K562 (cell line): ENCODE data around the gene CCK. TPM values are rescaled to one million over a fixed set of nuclear protein-coding genes. Genes with fewer than 3 reads are reported as not detected.

ENCODE experiments used
- CBFA2T2 ChIP-seq: fragments of 450-650 bp; conservative IDR thresholded peaks from 2 replicates; pipeline ENCODE4 v1.6.1; 2017; ENCODE audit warnings: mild to moderate bottlenecking
- CHD2 ChIP-seq: IDR thresholded peaks from 2 replicates; pipeline ENCODE4 v1.6.1; 2011; ENCODE audit warnings: low read depth, low read length
- DDX20 ChIP-seq: fragments of 450-650 bp; IDR thresholded peaks from 2 replicates; pipeline ENCODE4 v1.6.1; 2016; ENCODE audit warnings: missing genetic modification characterization, low read depth, mild to moderate bottlenecking, missing compliant biosample characterization, moderate library complexity
- FOXK2 ChIP-seq, 2 experiments: fragments of 450-650 bp; IDR thresholded peaks in 1 of 2; conservative IDR thresholded peaks in 1 of 2; 2 replicates each; pipeline ENCODE4 v1.6.1; 2016; ENCODE audit warnings: low read depth in 2 of 2, mild to moderate bottlenecking in 1 of 2
- GATAD2A ChIP-seq: fragments of 450-650 bp; IDR thresholded peaks from 2 replicates; pipeline ENCODE4 v1.6.1; 2017
- HCFC1 ChIP-seq: IDR thresholded peaks from 2 replicates; pipeline ENCODE4 v1.6.1; 2012; ENCODE audit warnings: low read depth, low read length, improper control_type of control experiment
- HDAC3 ChIP-seq: fragments of 450-650 bp; IDR thresholded peaks from 2 replicates; pipeline ENCODE4 v1.6.1; 2018; ENCODE audit warnings: borderline replicate concordance, mild to moderate bottlenecking, moderate library complexity; ENCODE audit not compliant: partially characterized antibody
- LEF1 ChIP-seq: fragments of 450-650 bp; IDR thresholded peaks from 2 replicates; pipeline ENCODE4 v1.6.1; 2016; ENCODE audit warnings: mild to moderate bottlenecking
- NFIC ChIP-seq: fragments of 450-650 bp; IDR thresholded peaks from 2 replicates; pipeline ENCODE4 v1.6.1; 2017; ENCODE audit warnings: mild to moderate bottlenecking, inconsistent platforms
- PHF20 ChIP-seq: fragments of 450-650 bp; IDR thresholded peaks from 2 replicates; pipeline ENCODE4 v1.6.1; 2018; ENCODE audit not compliant: partially characterized antibody
- RB1 ChIP-seq: fragments of 450-650 bp; IDR thresholded peaks from 2 replicates; pipeline ENCODE4 v1.6.1; 2017; ENCODE audit warnings: low read depth, mild to moderate bottlenecking
- SNIP1 ChIP-seq: fragments of 450-650 bp; IDR thresholded peaks from 2 replicates; pipeline ENCODE4 v1.7.1; 2017; ENCODE audit warnings: low read depth, mild to moderate bottlenecking
- SRSF3 ChIP-seq: fragments of 200-400 bp; formaldehyde crosslinking; IDR thresholded peaks from 2 replicates; pipeline ENCODE4 v1.6.1; 2016; ENCODE audit warnings: mild to moderate bottlenecking, low read length, moderate library complexity; ENCODE audit not compliant: insufficient read depth
- TARDBP ChIP-seq: fragments of 450-650 bp; IDR thresholded peaks from 2 replicates; pipeline ENCODE4 v1.6.1; 2016
- polyA plus RNA-seq, 8 experiments: library from polyadenylated mRNA; depleted of rRNA in 4 of 8; stranded (reverse) in 5 of 8; unstranded in 3 of 8; fragments of >200 nt; fragmentation: Nextera tagmentation in 2 of 8; fragmentation: Illumina TruSeq in 1 of 8; extraction: Ambion mirVana in 2 of 8; extraction: Trizol in 1 of 8; gene quantifications; 2 replicates each; pipeline versions ENCODE4 v1.2.1 to v1.2.3, GENCODE V29; 2011 to 2014; ENCODE audit warnings: inconsistent platforms in 1 of 8, missing spikeins in 1 of 8
- total RNA-seq, 7 experiments: library from RNA; depleted of rRNA in 6 of 7; stranded (reverse); fragments of >200 nt in 6 of 7; fragmentation: Illumina TruSeq in 2 of 7; extraction: Trizol in 2 of 7; gene quantifications; 2 replicates each; pipeline versions ENCODE4 v1.2.1 to v1.2.3, GENCODE V29; 2011 to 2021; ENCODE audit warnings: low replicate concordance in 1 of 7
- TF ChIP-seq, protein P1 (sequence below): fragments of 150-350 bp; conservative IDR thresholded peaks from 2 replicates; pipeline ENCODE4 v1.6.1; 2014; ENCODE audit warnings: low read length
- TF ChIP-seq, protein P2 (sequence below): fragments of 250-450 bp; sonication (Bioruptor Pico); IDR thresholded peaks from 2 replicates; pipeline ENCODE4 v1.8.0; 2022; ENCODE audit warnings: moderate library complexity, mild to moderate bottlenecking, inconsistent platforms
- TF ChIP-seq, protein P3 (sequence below): fragments of 250-450 bp; sonication (Bioruptor Pico); IDR thresholded peaks from 2 replicates; pipeline ENCODE4 v1.4.0; 2020
- TF ChIP-seq, protein P4 (sequence below): fragments of 450-650 bp; conservative IDR thresholded peaks from 2 replicates; pipeline ENCODE4 v1.6.1; 2016; ENCODE audit warnings: missing genetic modification characterization, low read depth, mild to moderate bottlenecking, control low read depth, missing compliant biosample characterization
- TF ChIP-seq, protein P5 (sequence below): fragments of 450-650 bp; formaldehyde crosslinking; IDR thresholded peaks from 2 replicates; pipeline ENCODE4 v1.4.0; 2020; ENCODE audit warnings: mild to moderate bottlenecking, moderate library complexity
- TF ChIP-seq, protein P6 (sequence below): sonication (generic); formaldehyde crosslinking; IDR thresholded peaks from 2 replicates; pipeline ENCODE4 v1.8.0; 2022; ENCODE audit warnings: mild to moderate bottlenecking, missing genetic modification reagents, borderline replicate concordance

Gene CCK
- total and polyA plus RNA-seq, 9 of the 15 experiments (the other 6 are each of a cell fraction or from before 2014, with no cell fraction given), result not detected

DNA sequence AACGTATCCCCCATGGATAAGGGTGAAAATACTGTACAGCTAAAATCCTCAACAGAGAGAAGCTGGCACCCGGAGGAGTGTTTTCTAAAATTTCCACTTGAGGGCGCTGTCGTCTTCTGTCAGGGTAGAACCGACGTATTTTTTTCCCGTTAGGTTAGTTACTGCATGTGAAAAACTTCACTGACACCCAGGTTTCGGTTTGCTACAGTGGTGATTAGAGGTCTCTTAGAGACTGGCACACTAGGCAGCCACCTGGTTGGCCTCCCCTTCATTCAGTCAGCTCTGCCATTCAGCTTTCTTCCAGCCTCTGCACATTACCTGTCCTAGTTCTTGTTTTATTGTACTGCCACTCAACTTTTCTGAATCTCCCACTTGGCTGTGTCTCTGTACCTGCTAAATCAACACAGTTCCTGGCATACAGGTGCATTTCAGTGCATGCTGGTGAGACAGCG, 18.4 kb downstream of the CCK start (continued):
- TF ChIP-seq, protein P1, sequence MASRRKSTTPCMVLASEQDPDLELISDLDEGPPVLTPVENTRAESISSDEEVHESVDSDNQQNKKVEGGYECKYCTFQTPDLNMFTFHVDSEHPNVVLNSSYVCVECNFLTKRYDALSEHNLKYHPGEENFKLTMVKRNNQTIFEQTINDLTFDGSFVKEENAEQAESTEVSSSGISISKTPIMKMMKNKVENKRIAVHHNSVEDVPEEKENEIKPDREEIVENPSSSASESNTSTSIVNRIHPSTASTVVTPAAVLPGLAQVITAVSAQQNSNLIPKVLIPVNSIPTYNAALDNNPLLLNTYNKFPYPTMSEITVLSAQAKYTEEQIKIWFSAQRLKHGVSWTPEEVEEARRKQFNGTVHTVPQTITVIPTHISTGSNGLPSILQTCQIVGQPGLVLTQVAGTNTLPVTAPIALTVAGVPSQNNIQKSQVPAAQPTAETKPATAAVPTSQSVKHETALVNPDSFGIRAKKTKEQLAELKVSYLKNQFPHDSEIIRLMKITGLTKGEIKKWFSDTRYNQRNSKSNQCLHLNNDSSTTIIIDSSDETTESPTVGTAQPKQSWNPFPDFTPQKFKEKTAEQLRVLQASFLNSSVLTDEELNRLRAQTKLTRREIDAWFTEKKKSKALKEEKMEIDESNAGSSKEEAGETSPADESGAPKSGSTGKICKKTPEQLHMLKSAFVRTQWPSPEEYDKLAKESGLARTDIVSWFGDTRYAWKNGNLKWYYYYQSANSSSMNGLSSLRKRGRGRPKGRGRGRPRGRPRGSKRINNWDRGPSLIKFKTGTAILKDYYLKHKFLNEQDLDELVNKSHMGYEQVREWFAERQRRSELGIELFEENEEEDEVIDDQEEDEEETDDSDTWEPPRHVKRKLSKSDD, result no peak
- TF ChIP-seq, protein P2, sequence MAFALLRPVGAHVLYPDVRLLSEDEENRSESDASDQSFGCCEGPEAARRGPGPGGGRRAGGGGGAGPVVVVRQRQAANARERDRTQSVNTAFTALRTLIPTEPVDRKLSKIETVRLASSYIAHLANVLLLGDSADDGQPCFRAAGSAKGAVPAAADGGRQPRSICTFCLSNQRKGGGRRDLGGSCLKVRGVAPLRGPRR (CRISPR knock-in tag), result no peak
- TF ChIP-seq CHD2, result no peak
- no peak for TF ChIP-seq SRSF3
- no peak for TF ChIP-seq DDX20 (tag)
- TF ChIP-seq GATAD2A, result no peak
- 0 out of 2 replicates have a peak, but pooled peaks have one; percentile 31 for TF ChIP-seq RB1
- TF ChIP-seq FOXK2 (conservative IDR thresholded peaks at IDR 0.05 in 1 of 2, IDR thresholded peaks at IDR 0.05 in 1 of 2; ENCODE audit: low read depth in 2 of 2), result no peak
- no peak for TF ChIP-seq LEF1
- no peak for TF ChIP-seq CBFA2T2
- TF ChIP-seq, protein P3, sequence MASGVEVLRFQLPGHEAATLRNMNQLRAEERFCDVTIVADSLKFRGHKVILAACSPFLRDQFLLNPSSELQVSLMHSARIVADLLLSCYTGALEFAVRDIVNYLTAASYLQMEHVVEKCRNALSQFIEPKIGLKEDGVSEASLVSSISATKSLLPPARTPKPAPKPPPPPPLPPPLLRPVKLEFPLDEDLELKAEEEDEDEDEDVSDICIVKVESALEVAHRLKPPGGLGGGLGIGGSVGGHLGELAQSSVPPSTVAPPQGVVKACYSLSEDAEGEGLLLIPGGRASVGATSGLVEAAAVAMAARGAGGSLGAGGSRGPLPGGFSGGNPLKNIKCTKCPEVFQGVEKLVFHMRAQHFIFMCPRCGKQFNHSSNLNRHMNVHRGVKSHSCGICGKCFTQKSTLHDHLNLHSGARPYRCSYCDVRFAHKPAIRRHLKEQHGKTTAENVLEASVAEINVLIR (CRISPR knock-in tag), result no peak
- TF ChIP-seq TARDBP, result no peak
- TF ChIP-seq HDAC3, result no peak
- TF ChIP-seq, protein P4, sequence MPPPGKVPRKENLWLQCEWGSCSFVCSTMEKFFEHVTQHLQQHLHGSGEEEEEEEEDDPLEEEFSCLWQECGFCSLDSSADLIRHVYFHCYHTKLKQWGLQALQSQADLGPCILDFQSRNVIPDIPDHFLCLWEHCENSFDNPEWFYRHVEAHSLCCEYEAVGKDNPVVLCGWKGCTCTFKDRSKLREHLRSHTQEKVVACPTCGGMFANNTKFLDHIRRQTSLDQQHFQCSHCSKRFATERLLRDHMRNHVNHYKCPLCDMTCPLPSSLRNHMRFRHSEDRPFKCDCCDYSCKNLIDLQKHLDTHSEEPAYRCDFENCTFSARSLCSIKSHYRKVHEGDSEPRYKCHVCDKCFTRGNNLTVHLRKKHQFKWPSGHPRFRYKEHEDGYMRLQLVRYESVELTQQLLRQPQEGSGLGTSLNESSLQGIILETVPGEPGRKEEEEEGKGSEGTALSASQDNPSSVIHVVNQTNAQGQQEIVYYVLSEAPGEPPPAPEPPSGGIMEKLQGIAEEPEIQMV (tag), result no peak
- TF ChIP-seq PHF20, result no peak
- TF ChIP-seq SNIP1, result no peak
- TF ChIP-seq, protein P5, sequence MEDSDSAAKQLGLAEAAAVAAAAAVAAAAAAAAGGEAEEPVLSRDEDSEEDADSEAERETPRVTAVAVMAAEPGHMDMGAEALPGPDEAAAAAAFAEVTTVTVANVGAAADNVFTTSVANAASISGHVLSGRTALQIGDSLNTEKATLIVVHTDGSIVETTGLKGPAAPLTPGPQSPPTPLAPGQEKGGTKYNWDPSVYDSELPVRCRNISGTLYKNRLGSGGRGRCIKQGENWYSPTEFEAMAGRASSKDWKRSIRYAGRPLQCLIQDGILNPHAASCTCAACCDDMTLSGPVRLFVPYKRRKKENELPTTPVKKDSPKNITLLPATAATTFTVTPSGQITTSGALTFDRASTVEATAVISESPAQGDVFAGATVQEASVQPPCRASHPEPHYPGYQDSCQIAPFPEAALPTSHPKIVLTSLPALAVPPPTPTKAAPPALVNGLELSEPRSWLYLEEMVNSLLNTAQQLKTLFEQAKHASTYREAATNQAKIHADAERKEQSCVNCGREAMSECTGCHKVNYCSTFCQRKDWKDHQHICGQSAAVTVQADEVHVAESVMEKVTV (CRISPR knock-in tag), result peak; percentile 83
- no peak for TF ChIP-seq NFIC
- TF ChIP-seq, protein P6, sequence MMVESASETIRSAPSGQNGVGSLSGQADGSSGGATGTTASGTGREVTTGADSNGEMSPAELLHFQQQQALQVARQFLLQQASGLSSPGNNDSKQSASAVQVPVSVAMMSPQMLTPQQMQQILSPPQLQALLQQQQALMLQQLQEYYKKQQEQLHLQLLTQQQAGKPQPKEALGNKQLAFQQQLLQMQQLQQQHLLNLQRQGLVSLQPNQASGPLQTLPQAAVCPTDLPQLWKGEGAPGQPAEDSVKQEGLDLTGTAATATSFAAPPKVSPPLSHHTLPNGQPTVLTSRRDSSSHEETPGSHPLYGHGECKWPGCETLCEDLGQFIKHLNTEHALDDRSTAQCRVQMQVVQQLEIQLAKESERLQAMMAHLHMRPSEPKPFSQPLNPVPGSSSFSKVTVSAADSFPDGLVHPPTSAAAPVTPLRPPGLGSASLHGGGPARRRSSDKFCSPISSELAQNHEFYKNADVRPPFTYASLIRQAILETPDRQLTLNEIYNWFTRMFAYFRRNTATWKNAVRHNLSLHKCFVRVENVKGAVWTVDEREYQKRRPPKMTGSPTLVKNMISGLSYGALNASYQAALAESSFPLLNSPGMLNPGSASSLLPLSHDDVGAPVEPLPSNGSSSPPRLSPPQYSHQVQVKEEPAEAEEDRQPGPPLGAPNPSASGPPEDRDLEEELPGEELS, result no peak
- no peak for TF ChIP-seq HCFC1
